EH (cell line): ENCODE results near the gene ACP6.
"Not testable (repeated sequence)": the region's sequence is repeated elsewhere in the genome, so short reads cannot be mapped to it uniquely, and the experiment has no call there.

Experiments used
- DNase-seq: peaks from one replicate; pipeline ENCODE4 v3.0.0-alpha.2; 2015; ENCODE audit warnings: low read depth

Gene ACP6

DNA sequence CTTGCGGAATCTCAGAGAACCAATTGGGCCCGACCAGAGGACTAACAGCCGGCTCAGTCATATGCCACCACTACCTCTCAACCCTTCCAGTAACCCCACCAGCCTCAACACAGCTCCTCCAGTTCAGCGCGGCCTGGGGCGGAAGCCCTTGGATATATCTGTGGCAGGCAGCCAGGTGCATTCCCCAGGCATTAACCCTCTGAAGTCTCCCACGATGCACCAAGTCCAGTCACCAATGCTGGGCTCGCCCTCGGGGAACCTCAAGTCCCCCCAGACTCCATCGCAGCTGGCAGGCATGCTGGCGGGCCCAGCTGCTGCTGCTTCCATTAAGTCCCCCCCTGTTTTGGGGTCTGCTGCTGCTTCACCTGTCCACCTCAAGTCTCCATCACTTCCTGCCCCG, 49.8 kb downstream of the ACP6 start:
- no peak for DNase-seq

DNA sequence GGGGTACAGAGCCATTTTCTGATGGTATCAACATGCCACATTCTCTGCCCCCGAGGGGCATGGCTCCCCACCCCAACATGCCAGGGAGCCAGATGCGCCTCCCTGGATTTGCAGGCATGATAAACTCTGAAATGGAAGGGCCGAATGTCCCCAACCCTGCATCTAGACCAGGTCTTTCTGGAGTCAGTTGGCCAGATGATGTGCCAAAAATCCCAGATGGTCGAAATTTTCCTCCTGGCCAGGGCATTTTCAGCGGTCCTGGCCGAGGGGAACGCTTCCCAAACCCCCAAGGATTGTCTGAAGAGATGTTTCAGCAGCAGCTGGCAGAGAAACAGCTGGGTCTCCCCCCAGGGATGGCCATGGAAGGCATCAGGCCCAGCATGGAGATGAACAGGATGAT, 50.6 kb downstream of the ACP6 start:
- DNase-seq: no peak

DNA sequence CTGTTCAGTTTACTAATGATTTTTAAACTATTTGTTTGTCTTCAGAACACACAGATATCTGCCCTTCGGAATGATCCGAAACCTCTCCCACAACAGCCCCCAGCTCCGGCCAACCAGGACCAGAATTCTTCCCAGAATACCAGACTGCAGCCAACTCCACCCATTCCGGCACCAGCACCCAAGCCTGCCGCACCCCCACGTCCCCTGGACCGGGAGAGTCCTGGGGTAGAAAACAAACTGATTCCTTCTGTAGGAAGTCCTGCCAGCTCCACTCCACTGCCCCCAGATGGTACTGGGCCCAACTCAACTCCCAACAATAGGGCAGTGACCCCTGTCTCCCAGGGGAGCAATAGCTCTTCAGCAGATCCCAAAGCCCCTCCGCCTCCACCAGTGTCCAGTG, 51.6 kb downstream of the ACP6 start:
- DNase-seq: no peak

DNA sequence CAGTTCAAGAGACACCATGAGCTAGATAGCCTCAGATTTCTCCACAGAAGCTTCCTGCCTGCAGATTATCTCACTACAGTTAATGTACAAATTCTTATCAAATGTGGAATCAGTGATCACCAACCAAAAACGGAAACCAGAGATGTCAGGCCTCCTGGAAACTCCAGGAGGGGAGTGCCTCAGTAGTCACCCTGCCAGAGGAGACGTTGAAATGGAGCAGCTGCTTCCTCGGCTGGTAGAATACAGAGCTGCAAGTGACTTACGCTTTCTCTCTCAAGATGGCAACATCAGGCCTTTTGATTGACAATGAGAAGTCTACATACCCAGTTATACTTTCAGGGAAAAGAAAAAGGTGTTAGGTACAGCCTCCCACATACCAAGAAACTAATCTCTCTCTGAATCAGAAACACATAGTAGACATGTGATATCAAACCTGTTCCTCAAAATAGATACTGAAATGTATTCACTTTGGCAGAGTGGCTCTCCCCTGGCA, 52.2 kb downstream of the ACP6 start:
- no peak for DNase-seq

DNA sequence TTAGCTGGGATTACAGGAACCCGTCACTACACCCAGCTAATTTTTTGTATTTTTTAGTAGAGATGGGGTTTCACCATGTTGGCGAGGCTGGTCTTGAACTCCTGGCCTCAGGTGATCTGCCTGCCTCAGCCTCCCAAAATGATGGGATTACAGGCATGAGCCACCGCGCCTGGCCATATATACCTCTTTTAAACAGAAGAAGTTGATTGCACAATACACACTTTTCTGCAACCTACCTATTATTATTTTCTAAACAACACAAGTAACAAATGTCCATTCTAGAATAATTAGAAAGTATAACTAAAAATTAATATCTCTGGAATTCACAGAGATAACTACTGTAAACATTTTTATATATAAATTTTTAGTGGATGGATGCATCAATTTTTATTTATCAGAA, 55.4 kb downstream of the ACP6 start:
- DNase-seq: not testable (repeated sequence)

DNA sequence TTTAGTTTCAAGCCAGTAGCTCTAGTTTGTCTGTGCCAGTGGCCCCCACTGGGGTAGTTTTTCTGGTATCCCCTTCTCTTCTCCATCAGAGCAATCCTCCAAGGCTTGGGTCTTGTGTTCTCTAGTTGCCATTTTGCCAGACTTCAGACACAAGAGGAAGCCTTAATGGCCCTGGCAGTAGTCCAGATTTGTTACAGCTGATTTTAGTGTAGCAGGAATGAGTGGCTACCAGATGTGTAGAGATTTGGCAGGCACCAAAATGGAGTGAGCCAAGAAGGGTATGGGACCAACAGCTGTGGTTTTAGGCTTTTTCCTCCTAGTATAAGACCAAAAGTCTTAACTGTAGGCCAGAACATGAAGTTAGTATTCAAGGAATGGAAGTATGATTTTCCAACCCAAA, 56.8 kb downstream of the ACP6 start:
- DNase-seq: peak; percentile 31

DNA sequence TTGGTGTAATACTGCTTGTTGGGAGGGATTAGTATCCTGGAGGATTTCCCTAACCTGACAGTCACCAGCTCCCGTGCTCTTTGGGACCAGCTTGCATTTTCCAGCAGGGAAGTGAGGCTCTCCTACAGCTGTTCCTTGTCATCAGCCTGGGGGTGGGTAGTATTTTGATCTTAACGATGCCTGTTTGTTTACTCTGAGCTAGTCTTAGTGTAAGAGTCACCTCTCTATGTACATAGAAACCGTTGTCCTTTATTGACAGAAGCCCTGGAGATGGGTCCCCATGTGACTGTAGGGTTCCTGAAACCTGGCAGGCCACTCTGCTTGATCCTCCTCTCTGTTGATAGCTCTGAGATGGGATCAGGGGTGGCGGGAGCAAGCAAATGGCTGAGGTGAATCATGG, 58.0 kb downstream of the ACP6 start:
- DNase-seq: no peak

DNA sequence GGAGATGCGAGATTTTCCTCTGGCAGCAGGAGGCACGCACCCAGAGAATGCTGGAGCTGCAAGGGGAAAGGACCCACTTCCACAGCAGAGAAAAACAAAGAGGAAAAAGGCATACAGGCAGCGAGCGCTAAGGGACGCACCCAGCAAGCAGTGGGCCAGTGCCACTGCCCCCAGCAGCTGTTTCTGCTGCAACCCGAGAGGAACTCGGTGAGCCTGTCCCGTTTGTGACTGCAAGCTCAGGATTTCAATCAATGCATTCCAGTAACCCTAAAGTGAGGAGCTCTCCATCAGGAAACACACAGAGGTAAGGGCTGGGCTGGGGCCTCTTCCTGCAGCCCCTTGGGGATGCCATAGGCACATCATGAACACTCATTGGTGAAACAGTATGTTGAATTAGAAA, 58.7 kb downstream of the ACP6 start:
- no peak for DNase-seq

DNA sequence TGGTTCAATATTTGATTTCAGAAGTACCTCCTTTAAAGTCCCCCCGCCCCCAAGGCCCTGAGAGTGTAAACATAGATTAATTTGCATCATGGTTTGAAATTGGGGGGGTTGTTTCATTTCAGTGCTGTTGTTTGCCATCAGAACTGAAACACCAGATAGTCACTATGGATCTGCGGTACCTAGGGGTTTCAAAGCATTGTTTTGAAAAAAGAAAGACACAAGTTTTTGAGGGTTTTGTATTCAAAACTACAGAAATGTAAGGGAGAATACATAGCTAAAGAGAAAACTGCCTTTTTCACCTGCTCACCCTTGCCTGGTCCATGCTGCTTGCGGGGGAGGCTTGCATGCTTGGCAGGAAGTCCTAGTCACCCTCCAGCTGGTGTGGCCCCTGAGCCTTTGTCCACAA, 59.3 kb downstream of the ACP6 start:
- no peak for DNase-seq

DNA sequence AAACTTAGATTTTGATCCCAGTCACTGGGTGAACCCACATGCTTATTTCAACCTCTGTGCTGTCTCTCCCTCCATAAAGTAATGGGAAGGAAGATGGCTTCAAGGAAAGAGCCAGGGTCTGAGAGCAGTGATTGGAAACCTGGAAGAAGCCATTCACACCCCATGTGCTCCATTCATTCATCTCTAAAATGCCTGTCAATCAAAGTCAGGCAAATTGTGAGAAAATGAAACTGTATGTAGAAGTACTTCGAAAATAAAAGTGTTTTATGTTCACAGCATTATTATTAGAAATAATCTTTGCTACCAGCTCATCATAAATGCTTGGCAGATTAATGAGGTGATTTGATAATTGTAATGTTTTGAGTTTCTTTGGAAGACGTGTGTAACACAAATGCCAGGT, 61.0 kb downstream of the ACP6 start:
- DNase-seq: no peak

DNA sequence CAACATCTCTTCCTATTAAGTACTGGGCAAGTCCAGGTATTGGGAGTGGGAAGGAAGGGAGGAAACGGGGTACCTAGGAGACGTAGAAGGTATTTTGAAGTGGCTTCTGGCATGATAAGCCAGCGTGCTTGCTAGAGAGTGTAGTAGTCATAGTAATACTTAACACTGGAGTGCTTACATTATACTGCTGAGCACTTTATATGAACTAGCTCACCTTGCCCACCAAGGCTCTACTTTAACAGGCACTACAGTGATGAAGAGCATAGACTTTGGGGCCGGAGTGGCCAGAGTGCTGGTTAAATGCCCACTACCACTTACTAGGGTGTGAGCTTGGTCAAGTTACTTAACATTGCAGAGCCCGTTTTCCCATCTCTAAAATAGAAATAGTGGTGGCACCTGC, 61.7 kb downstream of the ACP6 start:
- DNase-seq: no peak

DNA sequence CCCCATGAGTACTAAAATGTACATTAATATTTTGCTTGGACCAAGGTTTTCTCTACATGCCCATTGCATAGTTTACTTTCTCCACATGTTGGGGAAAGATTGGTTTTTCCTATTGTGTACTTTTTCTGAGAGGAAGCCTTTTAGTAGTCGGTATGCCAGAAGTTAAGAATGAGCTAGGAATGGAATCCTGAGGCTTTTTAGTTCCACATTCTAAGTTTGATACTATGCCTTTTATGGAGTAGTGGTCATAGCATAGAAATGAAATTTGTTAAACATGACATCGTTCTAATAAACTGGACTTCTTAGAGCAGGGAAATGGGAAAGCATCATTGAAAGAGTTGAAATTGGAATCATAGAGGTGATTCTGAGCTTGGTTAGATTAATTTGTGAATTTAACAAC, 64.7 kb downstream of the ACP6 start:
- DNase-seq: peak; percentile 73

DNA sequence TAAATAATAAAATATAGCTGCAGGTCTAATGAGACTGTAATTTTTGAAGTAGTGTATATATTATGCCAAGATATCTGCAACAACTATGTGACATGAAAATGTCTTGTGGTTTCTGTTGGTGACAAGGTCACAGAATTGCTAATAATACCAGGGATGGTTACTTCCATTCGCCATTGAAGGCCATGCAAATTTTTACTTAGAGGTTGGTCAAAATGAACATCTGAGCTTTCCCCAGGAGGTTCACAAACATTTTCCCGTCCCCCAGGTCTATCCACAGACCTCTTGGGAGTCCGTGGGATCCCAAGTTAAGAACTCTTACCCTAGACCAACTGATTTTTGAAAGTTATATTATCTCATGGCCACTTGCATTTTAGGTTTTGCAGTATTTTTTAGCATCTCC, 66.3 kb downstream of the ACP6 start:
- no peak for DNase-seq

DNA sequence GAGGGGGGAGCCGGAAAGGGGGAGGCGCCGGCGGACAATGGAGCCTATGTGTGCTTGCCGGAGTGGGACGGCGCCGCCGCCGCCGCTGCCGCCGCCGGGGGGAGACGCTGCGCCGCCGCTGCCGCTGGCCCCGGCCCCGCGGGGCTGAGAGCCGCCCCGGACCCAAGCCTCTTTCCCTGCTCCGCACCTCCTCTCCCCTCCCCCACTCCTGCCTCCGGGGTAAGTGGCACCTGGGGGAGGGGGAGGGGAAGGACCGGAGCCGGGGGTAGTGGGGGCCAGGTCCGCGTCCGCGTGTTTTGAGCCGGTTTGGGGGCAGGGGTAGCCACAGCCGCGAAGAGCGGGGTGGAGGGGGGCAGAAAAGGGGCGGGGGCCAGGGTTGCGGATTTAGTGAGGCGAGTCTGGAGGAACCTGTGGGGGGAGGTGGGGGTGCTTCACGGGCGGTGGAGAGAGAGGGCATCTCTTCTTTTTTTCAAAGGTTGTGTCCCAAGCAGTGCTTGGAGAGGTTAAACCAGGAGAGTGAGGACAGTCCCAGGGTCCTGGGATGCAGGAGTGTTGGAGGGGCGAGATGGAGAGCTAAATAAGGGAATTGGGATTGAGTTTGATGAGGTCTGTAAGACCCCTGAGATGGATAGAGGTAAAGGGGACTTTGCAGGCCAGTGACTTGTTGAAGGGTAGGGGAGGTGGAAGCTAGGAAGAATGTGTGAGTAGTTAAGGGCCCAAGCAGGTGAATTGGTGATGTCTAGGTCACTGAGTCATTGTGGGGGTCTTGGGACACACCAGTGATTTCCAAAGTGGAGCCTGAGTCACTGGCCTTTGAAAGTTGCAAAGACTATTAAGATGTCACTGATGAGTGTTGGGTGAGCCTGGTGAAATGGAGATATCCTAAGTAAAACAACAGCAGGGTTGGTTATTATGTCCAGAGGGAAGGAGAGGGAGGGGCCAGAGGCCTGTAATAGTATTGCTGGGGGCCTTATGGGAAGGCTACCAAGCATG, 69.9 kb downstream of the ACP6 start:
- peak; percentile 62 for DNase-seq

DNA sequence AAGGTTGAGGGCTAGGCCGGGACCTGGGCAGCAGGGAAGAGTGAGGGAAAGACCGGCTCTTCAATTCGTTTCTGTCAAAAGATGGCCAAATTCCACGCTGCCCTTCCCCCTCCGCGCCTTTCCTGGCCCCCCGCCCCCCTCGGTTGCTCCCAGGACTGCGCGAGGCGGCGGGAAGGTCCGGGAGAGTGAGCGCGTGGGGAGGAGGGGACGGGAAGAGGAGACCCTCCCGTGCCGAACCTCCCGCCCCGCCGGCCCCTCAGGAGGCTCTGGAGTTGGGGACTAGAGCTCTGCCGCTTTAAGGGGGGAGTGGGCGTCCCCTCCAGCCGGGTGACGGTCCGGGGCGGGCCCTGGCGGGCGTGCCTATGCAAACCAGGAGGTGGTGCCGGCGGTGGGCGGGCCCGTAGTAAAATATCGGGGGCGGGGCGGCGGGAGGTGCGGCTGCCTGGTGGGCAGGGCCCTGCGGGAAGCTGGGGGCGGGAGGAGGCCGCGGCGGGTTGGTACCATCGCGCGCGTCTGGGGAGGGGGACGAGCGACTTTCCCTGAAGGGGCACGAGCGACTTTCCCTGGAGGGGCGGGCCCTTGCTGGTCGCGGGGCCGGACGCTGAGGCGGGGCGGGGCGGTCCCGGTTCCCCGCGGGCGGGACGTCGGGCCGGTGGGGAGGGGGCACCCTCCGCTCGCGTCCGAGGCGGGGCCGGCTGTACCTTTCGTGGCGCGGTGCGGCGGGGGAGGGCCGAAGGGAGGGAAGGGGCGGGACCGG, 70.8 kb downstream of the ACP6 start:
- peak; percentile 96 for DNase-seq

DNA sequence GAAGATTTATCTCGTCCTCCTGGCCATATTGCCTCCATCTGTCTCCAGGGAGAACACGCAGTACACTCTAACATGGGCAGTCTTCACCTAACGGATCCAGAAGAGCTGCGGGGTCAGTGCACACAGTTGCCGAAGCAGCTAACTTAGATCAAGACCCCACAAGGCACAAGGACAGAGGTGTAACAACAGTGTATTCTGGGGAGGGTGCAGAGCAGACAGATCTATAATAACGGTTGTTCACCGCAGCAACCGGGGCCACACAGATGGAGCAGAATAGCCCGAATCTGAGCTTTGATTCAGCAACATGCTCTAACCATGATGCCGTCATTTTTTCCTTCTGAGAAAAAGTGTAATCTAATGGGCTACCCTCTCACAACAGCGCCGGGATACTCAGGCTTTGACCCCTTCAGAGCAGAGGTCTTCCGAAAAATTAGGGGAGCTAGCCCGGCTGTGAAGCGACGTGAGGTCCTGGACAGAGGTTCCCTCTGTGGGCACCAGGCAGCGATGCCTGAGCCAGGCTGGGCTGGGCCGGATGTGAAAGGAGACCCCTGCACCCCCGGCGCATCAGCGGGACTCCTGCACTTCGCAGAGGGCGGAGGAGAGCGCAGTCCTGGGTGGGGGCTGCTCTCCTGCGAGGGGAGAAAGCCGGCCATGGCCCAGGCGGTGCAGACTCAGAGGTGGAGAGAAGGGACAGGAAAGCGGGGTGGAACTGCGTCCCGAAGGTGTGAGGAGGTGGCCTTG, 71.5 kb downstream of the ACP6 start:
- peak; percentile 12 for DNase-seq

DNA sequence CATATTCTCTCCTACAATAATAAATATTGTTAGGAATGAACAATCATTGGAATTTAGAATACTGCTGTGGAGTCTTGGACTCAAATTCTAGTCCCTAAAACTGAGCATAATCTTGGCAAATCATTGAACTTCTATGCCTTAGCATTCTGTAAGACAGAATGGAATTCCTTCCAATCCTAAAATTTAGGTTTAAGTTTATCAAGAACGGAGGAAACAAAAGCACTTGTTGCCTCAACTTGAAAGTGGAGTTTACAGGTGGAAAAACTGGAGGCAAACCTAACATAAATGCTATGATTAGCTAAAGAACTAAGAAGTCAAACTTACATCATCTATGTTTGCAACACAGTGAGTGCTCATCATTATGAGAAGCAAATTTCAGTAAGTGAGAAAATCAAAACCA, 73.3 kb downstream of the ACP6 start:
- DNase-seq: no peak
